C4-2B (cell line): ENCODE measurements around the gene EVA1C.
"Not testable (repeated sequence)": the region's sequence is repeated elsewhere in the genome, so short reads cannot be mapped to it uniquely, and the experiment has no call there.

Source experiments
- H3K27ac ChIP-seq: fragments of 450-650 bp; 2 replicates; pipeline ENCODE4 v1.5.1; 2017
- ZFX ChIP-seq: fragments of 450-650 bp; IDR thresholded peaks from 2 replicates; pipeline ENCODE4 v1.6.1; 2017
- TF ChIP-seq, protein P1 (sequence below): fragments of 450-650 bp; conservative IDR thresholded peaks from 2 replicates; pipeline ENCODE4 v1.5.1; 2017; ENCODE audit warnings: mild to moderate bottlenecking

The EVA1C gene

DNA sequence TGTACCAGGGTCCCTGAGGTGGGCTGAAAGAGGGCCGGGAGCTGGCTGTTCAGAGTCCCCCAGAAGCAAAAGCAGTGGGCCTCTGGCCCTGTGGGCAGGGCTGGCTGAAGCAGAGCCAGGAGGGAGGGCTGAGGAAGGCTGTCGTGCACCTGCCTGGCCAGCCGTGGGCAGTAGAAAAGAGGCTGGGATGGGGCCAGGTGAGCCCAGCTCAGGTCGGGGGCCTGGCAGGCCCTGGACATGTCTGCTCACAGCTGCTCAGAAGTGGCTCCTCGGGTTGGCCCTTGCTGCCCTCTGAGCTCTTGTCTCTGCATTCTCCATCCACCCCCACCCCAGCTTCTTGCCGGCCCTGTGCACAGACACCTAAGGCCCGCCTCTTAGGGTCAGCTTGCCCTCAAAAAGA, 112.8 kb downstream of the EVA1C start:
- TF ChIP-seq ZFX: no peak
- TF ChIP-seq, protein P1, sequence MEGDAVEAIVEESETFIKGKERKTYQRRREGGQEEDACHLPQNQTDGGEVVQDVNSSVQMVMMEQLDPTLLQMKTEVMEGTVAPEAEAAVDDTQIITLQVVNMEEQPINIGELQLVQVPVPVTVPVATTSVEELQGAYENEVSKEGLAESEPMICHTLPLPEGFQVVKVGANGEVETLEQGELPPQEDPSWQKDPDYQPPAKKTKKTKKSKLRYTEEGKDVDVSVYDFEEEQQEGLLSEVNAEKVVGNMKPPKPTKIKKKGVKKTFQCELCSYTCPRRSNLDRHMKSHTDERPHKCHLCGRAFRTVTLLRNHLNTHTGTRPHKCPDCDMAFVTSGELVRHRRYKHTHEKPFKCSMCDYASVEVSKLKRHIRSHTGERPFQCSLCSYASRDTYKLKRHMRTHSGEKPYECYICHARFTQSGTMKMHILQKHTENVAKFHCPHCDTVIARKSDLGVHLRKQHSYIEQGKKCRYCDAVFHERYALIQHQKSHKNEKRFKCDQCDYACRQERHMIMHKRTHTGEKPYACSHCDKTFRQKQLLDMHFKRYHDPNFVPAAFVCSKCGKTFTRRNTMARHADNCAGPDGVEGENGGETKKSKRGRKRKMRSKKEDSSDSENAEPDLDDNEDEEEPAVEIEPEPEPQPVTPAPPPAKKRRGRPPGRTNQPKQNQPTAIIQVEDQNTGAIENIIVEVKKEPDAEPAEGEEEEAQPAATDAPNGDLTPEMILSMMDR: no peak
- no peak overlapping the region for H3K27ac ChIP-seq

GRCh38 chr21:32529679-32530078, 117.2 kb downstream of the EVA1C start:
- H3K27ac ChIP-seq: no peak overlapping the region
- TF ChIP-seq, protein P1: no peak
- no peak for TF ChIP-seq ZFX

GRCh38 chr21:32530809-32531208, 118.3 kb downstream of the EVA1C start:
- not testable (repeated sequence) for H3K27ac ChIP-seq

DNA sequence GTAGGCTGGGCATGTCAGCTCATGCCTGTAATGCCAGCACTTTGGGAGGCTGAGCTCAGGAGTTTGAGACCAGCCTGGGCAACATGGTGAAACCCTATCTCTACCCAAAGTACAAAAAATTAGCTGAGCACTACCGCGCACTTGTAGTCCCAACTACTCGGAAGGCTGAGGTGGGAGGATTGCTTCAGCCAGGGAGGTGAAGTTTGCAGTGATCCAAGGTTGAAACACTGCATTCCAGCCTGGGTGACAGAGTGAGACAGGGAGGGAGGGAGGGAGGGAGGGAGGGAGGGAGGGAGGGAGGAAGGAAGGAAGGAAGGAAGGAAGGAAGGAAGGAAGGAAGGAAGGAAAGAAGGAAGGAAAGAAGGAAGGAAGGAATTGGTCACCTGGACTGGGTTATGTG, 119.1 kb downstream of the EVA1C start:
- not testable (repeated sequence) for H3K27ac ChIP-seq

GRCh38 chr21:32532636-32533035, 120.1 kb downstream of the EVA1C start:
- H3K27ac ChIP-seq: no peak overlapping the region
- TF ChIP-seq ZFX: no peak
- TF ChIP-seq, protein P1: no peak

GRCh38 chr21:32533053-32533452, 120.5 kb downstream of the EVA1C start:
- no peak for TF ChIP-seq ZFX
- TF ChIP-seq, protein P1: no peak
- no peak overlapping the region for H3K27ac ChIP-seq

DNA sequence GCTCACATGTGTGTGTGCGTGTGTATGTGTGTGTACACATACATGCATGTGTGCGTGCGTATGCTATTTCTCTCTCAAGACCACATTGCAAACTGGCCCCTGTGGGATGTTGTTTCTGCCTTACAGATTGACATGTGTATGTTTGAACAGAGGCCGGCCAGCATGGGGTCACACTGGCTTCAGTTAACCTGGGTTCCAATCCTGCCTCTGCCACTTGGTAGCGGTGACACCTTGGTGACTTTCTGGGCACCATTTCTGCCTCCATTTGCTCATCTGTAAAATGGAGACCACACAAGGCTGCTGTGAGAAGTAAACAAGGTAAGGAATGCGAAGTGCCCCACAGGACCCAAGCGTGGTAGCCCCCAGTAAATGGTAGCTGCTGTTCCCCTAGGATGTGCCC, 121.1 kb downstream of the EVA1C start:
- TF ChIP-seq, protein P1: no peak
- no peak for TF ChIP-seq ZFX
- no peak overlapping the region for H3K27ac ChIP-seq

- no peak for TF ChIP-seq ZFX
- TF ChIP-seq, protein P1: no peak
- H3K27ac ChIP-seq: no peak overlapping the region
Observed at GRCh38 chr21:32534113-32534512, 121.6 kb downstream of the EVA1C start.

DNA sequence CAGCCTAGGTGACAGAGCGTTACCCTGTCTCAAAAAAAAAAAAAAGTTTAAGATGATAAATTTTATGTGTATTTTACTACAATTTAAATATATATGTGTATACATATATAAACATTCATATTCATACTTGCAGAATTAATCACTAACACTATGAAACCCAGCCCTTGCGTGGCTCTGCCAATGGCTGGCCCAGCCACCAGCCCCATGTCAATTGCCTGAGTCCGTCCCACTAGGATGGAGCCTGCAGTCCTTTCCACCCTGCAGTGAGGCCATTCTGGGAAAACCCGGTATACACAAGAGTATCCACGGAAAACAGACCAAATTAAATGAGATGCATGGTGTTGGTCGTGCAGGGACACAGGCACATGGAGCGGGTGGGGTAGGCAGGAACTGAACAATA, 123.1 kb downstream of the EVA1C start:
- no peak for TF ChIP-seq ZFX
- TF ChIP-seq, protein P1: no peak

More for the DNA sequence above, 123.1 kb downstream of the EVA1C start:
- H3K27ac ChIP-seq: no peak overlapping the region
